NCI-H2171 treated with DMSO at 0.1 percent for 48 hours (cell line): ENCODE data around the gene ZNF629.
A peak's percentile ranks its signal among the peaks of the same experiment; 100 is the strongest.
"Not testable (repeated sequence)": the region's sequence is repeated elsewhere in the genome, so short reads cannot be mapped to it uniquely, and the experiment has no call there.

Experiments used
- DNase-seq: peaks from one replicate; lab custom pipeline; 2025; lab: John Stamatoyannopoulos, UW

The ZNF629 gene

DNA sequence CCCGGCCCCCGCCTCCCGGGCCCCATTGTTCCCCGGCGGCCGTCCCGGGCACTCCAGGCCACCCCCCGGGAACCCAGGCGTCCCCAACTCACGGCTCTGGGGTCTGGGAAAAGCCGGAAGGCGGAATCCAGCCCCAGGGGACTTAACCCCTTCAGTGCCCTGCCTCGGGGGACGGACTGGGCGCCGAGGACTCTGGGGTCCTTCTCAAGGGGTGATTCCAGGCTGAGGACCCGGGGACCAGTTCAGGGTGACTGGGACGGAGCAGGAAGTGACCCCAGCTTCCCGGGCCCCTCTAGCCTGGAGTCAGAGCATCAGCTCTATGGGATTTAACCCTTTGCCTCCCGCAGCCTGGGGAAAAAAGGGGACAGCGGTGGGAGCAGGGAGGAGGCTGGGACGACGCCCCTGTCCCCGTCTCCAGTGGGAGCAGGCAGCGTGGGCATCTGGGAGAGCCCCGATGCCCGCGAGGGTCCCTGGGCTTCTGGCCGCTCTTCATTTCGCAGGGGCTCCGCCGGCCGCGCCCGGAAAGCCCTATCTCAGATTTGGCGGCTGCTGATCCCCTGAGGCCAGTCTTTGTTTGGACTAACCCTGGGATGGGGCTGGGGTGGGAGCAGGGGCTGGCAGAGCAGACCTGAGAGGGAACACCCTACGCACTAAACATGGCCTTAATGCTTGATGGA, at the start of gene ZNF629:
Gene ZNF629, minus strand, starts transcription at position 270 of the 677 bp plus-strand sequence. CDS start 2,723 bp downstream, outside the sequence.
- peak; percentile 76 for DNase-seq

DNA sequence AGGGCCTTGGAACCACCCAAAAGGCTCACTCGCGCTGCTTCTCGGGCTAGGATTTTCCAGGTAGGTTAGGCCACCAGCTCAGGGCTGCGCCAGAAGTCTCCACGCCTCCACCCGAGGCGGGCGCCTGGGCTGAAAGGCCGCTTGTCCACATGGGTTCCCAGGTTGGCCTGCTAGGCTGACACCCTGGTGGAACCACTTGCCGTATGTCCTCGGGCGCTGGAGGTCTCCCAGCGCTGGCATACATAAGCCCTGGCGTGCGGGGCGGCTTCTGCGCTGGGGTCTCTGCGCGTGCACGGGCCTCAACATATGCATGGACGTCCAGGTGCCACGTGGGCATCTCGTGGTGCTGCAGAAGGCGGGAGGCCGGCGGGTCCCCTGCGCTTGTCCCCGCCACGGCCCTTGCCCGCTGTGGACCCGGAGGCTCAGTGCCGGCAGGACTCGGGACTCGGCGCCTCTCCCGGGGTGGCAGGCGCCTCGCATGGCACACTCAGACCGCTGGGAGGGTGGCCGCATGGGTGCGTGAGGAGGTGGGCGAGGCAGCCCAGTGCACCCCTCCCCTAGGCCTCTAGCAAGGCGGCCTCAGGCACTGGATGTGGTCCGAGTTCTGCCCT, 47.2 kb upstream of the ZNF629 start:
- no peak for DNase-seq

DNA sequence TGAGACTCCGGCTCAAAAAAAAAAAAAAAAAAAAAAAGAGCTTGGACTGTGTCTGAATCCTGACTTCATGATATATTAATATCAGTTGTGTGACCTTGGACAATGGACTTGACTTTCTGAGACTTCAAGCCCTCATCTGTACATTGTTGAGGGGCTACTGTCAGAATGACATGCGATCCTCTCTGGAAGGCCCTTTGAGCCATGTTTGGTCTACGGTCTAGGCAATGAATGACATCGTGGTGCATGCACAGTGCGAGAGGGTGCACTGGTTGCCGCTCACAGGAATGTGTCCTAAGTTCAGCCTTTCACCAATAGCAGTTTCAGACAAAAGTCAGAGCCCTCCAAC, 43.0 kb upstream of the ZNF629 start:
- no peak for DNase-seq

DNA sequence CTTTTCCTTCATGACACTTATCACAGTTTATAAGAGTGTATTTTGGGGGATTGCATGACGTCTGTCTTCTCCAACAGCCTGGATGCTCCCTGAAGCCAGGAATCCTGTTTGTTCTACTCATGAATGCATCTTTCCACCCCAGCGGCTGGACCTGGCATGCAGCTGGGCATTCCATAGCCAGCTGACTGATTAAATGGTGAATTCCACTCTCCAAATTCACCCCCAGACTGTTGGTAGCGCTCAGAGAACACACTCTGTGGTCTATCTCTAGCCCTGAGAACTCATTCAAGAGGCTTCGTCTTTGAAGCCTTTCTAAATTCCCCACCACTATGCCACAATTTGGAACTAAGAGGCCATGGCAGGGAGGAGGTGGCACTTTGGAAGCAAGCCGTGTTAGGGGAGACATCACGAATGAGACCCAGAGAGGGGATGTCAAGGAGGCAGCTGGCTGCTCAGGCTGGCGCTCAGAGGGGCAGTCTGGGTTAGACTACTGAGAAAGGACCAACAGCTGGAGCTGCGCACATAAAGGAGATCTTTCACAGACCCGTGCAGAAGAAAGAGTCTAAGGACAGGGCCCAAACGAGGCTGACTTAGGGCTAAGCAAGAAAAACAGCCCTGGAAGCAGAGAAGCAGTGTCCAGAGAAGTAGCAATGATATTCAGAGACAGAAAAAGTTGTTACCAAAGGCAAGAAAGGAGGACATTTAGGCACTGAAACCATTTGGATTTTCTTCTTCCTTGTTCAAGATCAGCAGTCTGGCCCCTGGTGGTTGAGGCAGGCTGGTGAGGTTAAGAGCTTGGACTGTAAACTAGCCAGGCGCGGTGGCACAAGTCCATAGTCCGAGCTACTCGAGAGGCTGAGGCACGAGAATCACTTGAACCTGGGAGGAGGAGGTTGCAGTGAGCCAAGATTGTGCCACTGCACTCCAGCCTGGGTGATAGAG, 42.4 kb upstream of the ZNF629 start:
- no peak for DNase-seq

DNA sequence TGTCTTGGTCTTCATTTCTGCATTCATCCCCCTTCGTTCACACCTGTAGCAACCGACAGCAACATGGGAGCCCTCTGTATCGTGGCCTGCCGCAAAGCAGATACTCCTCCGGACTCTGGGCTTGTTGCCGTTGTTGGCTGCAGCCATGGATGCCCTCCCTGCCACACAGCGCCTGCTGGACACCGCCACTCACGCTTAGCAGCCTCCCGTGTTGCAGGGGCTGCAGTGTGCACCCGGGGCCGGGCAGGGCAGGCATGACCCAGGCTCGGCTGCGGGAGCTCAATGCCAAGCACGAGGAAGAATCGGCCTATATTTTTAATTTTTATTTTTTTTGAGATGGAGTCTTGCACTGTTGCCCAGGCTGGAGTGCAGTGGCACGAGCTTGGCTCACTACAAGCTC, 34.9 kb upstream of the ZNF629 start:
- no peak for DNase-seq

DNA sequence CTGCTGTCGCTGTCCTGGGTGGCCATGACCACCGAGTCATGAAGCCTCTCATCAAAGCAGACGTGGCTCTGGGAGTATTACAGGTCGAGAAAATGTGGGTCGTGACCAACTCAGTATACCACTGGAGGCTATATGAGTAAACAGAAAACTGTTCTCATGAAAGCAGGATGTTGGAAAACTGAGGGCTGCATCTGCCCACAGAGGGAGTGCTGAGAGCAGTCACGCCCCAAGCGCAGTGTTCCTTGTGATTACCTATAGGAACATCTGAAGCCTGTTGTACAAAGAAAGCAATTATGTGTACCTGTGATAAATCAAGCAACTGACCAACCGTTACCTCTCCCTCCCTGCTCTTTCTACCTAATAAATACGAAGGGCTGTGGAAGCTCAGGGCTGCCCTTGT, 34.4 kb upstream of the ZNF629 start:
- DNase-seq = not testable (repeated sequence)

DNA sequence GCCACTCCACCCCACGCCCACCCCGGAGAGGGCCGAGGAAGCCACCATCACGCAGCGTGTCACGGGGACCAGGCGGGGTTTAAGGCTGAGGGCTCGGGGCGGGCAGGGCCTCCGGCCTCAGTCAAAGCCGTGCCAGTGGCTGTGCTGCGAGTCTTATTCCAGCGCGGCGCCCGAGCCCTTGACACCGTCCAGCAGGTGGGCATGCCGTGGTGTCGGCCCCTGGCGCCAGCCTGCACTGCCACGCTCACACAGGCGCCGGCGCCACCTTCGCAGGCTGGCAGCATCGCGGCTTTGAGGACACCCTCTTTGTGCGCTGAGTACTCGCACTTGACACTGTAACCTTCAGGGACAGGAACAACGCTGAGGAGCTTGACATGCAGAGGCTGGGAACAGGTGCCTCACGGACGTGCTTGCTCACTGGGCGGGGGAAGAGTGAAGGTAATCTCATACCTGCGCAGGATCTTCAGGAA, 34.0 kb upstream of the ZNF629 start:
- no peak for DNase-seq

DNA sequence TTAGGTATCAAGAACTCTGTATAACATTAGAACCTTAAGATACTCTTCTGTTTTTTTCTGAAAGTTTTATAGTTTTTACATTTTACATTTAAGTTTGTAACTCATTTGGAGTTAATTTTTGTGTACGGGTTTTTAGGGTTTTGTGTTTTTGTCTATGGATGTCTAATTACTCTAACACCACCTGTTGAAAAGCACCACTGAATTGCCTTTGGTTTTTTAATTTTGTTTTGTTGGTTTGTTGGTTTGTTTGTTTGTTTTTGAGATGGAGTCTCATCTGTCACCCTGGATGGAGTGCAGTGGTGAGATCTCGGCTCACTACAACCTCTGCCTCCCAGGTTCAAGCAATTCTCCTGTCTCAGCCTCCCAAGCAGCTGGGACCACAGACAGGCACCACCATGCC, 29.8 kb upstream of the ZNF629 start:
- DNase-seq = no peak

DNA sequence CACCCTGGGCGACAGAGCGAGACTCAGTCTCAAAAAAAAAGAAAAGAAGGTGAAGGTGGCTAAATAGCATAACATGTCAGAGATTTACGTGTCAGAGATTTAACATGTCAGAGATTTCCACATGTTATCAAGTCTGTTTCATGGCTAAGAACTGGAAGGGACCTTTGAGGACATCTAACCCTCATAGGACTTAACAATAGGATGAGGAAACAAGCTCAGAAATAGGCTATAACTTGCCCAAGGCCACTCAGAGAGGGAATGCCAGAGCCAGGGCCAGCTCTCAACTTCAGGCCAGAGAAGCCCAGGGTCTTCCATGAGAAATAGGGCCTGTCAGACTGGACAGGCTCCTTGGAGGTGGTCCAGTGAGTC, 26.8 kb upstream of the ZNF629 start:
- no peak for DNase-seq

DNA sequence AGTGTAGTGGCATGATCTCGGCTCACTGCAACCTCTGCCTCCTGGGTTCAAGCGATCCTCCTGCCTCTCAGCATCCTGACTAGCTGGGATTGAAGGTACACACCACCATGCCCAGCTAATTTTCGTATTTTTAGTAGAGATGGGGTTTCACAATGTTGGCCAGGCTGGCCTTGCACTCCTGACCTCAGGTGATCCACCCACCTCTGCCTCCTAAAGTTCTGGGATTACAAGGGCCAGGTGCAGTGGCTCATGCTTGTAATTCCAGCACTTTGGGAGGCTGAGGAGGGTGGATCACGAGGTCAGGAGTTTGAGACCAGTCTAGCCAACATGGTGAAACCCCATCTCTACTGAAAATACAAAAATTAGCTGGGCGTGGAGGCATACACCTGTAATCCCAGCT, 22.7 kb upstream of the ZNF629 start:
- not testable (repeated sequence) for DNase-seq

DNA sequence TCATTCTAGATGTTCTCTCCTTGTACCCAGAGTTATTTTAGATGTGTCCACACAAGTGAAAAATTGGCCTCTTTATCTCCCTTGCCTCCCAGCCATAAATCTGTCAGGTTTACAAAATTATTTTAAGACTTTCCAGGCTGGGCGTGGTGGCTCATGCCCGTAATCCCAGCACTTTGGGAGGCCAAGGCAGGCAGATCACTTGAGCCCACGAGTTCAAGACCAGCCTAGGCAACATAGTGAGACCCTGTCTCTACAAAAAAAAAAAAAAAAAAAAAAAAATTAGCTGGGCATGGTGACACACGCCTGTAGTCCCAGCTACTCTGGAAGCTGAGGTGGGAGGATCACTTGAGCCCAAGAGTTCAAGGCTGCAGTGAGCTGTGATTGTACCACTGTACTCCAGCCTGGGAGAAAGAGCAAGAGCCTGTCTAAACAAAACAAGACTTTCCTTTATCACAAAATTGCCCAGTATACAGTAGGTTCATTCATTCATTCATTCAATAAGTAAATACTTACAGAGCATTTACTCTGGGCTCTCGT, 22.0 kb upstream of the ZNF629 start:
- not testable (repeated sequence) for DNase-seq

DNA sequence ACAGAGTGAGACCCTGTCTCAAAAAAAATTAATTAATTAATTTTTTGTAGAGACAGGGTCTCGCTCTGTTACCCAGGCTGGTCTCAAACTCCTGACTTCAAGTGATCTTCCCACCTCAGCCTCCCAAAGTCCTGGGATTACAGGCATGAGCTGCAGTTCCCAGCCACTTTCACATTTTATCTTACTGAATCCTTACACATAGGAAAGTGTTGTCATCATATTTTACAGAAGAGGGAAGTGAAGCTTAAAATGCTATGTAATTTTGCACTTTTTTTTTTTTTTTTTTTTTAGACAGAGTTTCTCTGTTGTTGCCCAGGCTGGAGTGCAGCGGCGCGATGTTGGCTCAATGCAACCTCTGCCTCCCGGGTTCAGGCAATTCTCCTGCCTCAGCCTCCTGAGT, 21.1 kb upstream of the ZNF629 start:
- DNase-seq = no peak

DNA sequence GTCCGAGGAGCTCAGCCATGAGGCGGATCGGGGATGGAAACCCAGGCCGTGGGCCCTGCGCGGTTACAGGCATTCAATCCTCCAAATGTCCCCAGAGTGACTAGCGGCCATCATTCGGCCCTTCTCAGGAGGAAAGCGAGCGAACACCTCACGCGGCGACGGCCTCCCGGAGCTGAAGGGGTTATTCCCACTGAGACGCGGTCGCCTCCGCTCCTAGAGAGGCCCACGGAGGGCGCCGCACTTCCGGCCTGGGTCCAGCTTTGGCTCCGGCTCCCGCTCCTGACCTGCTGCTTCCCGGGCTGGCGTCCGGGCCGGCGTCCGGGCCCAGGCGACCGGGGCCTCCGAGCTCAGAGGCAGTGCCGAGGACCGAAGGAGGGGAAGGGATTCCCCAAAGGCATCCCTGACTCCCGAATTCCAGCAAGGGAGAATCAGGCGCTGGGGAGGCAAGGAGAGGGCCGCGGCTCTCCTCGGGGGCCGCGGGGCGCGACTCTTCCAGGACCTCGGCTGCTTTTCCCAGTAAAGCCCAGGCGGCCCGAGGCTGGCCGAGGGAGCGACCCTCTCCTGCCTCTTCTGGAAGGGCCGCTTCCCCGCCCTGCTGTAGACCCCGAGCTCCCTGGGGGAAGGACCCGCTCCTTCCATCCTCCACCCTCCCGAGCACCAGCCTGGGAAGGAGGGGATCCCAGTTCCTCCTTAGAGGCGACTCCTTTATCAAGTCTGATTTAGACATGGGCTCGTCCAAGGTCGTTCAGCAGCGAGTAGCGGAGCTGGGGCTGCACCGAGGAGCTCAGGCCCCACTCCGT, 18.6 kb upstream of the ZNF629 start:
- DNase-seq = peak; percentile 69

DNA sequence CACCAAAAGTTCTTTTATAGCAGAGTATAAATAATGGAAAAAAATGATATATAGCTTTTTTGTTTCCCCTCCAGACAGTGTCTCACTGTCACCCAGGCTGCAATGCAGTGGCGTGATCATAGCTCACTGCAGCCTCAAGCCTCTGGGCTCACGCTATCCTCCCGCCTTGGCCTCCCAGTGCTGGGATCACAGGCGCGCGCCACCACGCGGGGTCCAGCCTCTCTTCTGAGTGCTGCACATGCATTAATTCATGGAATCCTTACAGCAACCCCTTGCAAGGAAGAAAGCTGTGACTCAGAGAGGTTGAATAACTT, 18.0 kb upstream of the ZNF629 start:
- DNase-seq = no peak

DNA sequence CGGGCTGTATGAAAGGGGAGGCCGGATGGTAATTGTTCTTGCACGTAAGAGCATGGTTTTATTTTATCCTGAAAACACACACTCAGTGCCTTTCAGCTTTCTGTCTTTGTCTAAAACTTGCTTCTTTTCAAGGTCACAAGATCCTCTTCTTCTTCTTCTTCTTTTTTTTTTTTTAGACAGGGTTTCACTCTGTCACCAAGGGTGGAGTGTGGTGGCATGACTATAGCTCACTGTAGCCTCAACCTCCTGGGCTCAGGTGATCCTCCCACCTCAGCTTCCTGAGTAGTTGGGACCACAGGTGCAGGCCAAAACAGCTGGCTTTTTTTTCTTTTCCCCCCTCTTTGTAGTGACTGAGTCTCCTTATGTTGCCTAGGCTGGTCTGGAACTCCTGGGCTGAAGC, 15.9 kb upstream of the ZNF629 start:
- DNase-seq = no peak

DNA sequence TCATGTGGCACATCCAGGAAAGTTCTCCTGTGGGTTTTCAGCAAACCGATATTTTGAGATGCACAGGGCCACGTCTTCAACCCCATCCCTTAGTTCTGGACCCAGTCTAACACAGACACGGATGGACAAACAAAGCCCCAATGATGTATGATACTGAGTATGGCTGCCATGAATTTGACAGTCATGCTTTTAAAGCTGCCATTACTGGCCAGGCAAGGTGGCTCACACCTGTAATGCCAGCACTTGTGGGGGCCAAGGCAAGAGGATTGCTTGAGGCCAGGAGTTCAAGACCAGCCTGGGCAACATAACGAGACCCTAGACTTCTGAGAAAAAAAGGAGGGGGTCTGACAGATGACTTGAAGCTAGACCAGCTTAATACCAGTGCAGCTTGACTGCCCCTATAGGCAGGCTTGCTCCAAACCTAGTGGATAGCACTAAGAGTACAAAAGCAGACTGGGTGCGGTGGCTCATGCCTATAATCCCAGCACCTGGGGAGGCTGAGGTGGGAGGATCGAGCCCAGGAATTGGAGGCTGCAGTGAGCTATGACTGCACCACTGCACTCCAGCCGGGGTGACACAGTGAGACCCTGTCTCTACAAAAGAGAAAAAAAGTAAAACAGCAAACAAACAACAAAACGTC, 10.8 kb upstream of the ZNF629 start:
- no peak for DNase-seq

DNA sequence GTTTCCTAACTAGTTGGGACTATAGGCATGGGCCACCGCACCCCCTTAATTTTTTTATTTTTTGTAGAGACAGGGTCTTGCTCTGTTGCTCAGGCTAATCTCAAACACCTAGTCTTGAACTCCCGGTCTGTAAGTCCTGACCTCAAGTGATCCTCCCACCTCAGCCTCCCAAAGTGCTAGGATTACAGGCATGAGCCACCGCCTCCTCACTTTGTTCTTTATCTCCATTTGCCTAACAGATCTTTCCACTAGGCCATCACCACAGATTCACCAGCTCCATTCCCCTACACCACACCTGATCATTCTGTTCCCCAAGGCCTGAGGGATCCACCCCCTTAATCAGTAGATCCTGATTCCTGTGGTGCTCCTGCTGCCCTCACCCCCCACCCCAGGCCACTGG, 7.6 kb upstream of the ZNF629 start:
- no peak for DNase-seq

DNA sequence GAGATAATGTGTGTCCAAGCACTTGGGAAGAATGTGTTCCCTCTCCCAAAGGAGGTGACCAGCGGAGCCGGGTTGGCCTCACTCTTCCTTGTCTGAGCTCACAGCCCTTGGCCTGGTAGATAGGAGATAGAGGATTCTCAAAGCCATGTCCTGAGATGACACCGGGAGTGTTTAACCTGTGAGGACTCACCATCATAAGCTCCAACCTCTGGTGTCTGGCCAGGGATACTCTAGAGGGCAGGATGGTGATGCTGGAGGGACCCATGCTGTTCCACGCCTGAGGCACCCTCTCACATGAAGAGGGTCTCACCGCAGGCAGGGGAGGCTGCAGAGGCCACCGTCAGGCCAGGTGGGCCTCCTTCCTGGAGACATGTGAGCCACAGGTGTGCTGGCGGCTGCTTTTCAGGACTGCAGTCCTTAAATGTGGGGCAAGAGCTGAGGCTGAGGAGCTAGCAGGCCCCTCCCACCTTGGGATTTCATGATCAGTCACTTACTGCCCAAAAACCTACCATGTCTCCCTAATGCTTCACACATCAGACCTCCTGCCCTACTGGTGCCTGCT, 6.6 kb upstream of the ZNF629 start:
- DNase-seq = no peak

DNA sequence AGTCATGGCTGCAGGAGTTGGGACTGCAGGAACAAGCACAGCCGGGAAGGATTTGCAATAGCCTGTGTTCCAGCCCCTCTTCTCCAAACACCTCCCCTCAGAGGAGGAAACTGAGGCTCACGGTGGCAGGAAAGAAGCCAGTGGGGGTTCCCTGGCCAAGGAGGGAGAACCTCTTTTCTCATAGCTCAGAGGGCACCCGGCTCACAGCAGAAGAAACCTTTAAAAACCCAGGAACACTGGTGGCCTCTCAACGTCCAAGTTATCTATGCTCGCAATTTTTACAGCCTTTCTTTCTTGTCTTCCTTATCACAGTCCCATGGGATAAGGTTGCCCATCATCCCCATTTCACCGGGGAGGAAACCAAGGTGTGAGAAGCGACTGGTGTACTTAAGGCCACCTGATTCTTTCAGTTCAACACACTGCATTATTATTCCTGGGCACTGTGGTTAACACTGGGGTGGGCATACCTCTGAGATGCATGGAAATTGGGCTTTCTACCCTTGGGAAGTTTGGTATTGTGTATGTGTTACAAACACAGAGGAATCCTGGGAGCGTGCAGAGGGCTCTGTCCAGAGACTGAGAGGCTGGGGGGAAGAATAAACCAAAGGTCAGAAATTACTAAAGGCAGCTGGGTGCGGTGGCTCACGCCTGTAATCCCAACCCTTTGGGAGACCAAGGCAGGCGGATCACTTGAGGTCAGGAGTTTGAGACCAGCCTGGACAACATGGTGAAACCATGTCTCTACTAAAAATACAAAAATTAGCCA, 791 bp upstream of the ZNF629 start:
- DNase-seq = no peak
